PFSK-1 (cell line): ENCODE measurements around the gene EEF1E1.

Source experiments
- FOXP2 ChIP-seq: optimal IDR thresholded peaks from 2 replicates; pipeline ENCODE3; 2011; ENCODE audit warnings: borderline replicate concordance, control low read depth, inconsistent platforms; ENCODE audit not compliant: insufficient read depth; ENCODE audit errors: extremely low read length, extremely low read depth
- POLR2AphosphoS5 ChIP-seq: IDR thresholded peaks from 2 replicates; pipeline ENCODE4 v1.6.1; 2012; ENCODE audit warnings: low read depth, mild to moderate bottlenecking, control low read depth, low read length, moderate library complexity
- REST ChIP-seq, 2 experiments: IDR thresholded peaks; 2 replicates each; pipeline versions ENCODE4 v1.6.1 to v1.8.0; 2011 to 2012; ENCODE audit warnings: low read depth in 2 of 2, low read length in 2 of 2, control low read depth in 1 of 2, inconsistent platforms in 1 of 2, mild to moderate bottlenecking in 1 of 2, moderate library complexity in 1 of 2; ENCODE audit not compliant: insufficient read depth in 1 of 2
- SIN3A ChIP-seq: IDR thresholded peaks from 2 replicates; pipeline ENCODE4 v1.6.1; 2012; ENCODE audit warnings: mild to moderate bottlenecking, low read length, moderate library complexity, borderline replicate concordance; ENCODE audit not compliant: insufficient read depth
- TAF1 ChIP-seq: IDR thresholded peaks from 2 replicates; pipeline ENCODE4 v1.6.1; 2012; ENCODE audit warnings: low read length, control low read depth, borderline replicate concordance; ENCODE audit not compliant: insufficient read depth

DNA sequence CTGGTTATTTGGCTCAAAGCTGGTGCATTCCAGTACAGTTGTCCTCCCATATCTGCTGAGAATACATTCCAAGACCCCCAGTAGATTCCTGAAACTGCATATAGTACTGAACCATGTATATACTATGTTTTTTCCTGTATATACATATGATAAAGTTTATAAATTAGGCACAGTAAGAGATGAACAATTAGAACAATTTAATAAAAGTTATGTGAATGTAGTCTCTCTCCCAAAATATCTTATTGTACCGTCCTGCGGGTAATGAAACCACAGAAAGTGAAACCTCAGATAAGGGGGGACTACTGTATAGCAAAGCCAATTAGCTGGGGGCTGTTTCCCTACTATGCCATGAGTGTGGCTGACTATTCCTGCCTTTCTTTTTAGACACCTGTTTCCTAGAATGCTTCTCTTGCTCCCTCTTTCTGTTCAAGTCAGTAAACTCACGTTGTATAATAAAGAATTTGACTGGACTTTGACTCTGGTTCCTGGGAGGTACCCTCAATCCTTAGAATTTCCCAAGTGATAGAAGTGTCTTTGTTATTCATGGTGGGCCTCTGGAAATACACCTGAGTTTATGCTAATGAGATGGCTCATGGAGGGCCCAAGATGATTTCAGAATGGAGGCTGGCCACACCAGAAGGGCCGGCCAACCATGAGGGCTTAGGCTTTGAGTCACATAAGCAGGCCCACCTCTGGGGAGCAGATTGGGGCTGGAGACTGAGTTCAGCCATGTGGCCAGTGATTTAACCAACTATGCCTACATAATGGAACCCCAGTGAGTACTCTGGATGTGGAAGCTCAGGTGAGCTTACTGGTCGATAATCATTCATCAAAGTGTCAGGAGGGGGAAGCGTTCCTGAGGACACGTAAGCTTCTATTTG lies 37.5 kb downstream of the EEF1E1 start:
- TF ChIP-seq SIN3A (no peak), POLR2AphosphoS5 (no peak), TAF1 (no peak), REST (IDR thresholded peaks at IDR 0.05; ENCODE audit: insufficient read depth in 1 of 2, low read depth in 2 of 2, low read length in 2 of 2) (no peak), FOXP2 (no peak)
